K562 (cell line): Measurements from ENCODE around the gene LRRC74B. TPM values are rescaled to one million over a fixed set of nuclear protein-coding genes. Genes with fewer than 3 reads are reported as not detected.

Source experiments
- CBFA2T3 ChIP-seq: fragments of 450-650 bp; IDR thresholded peaks from 2 replicates; pipeline ENCODE4 v1.6.1; 2017
- CHD1 ChIP-seq: fragments of 200-600 bp; sonication (generic); IDR thresholded peaks from one replicate; pipeline ENCODE4 v1.6.1; 2012; ENCODE audit warnings: mild to moderate bottlenecking, moderate library complexity, low read length, inconsistent platforms
- CTBP1 ChIP-seq: fragments of 450-650 bp; IDR thresholded peaks from 2 replicates; pipeline ENCODE4 v1.6.1; 2016; ENCODE audit warnings: borderline replicate concordance
- FOXK2 ChIP-seq, 2 experiments: fragments of 450-650 bp; IDR thresholded peaks in 1 of 2; conservative IDR thresholded peaks in 1 of 2; 2 replicates each; pipeline ENCODE4 v1.6.1; 2016; ENCODE audit warnings: low read depth in 2 of 2, mild to moderate bottlenecking in 1 of 2
- GATAD2A ChIP-seq: fragments of 450-650 bp; IDR thresholded peaks from 2 replicates; pipeline ENCODE4 v1.6.1; 2017
- HMG20A ChIP-seq: fragments of 450-650 bp; formaldehyde crosslinking; conservative IDR thresholded peaks from 2 replicates; pipeline ENCODE4 v1.4.0; 2020; ENCODE audit warnings: mild to moderate bottlenecking, mixed read lengths
- HMGXB4 ChIP-seq: sonication (generic); formaldehyde crosslinking; IDR thresholded peaks from 2 replicates; pipeline ENCODE4 v1.8.1; 2023; ENCODE audit warnings: mild to moderate bottlenecking, missing genetic modification reagents
- JUND ChIP-seq, 2 experiments: IDR thresholded peaks; 2 replicates in 1 of 2; 3 replicates in 1 of 2; pipeline ENCODE4 v1.6.1; 2011; ENCODE audit warnings: borderline replicate concordance in 2 of 2, low read depth in 2 of 2, low read length in 2 of 2, improper control_type of control experiment in 1 of 2, missing biosample characterization in 1 of 2, missing genetic modification characterization in 1 of 2, missing genetic modification reagents in 1 of 2
- MYC ChIP-seq, 2 experiments: fragments of 250-450 bp in 1 of 2; sonication (Bioruptor Pico) in 1 of 2; IDR thresholded peaks; 2 replicates each; pipeline versions ENCODE4 v1.5.1 to v1.6.1; 2012 to 2021; ENCODE audit warnings: low read depth in 2 of 2, borderline replicate concordance in 1 of 2, improper control_type of control experiment in 1 of 2, low read length in 1 of 2, mild to moderate bottlenecking in 1 of 2, moderate library complexity in 1 of 2
- RCOR1 ChIP-seq, 2 experiments: IDR thresholded peaks; 2 replicates each; pipeline ENCODE4 v1.6.1; 2012; ENCODE audit warnings: low read depth in 2 of 2, low read length in 2 of 2, borderline replicate concordance in 1 of 2, improper control_type of control experiment in 1 of 2
- SMAD4 ChIP-seq: fragments of 250-450 bp; sonication (Bioruptor Pico); conservative IDR thresholded peaks from 2 replicates; pipeline ENCODE4 v1.8.0; 2021; ENCODE audit warnings: inconsistent platforms, mild to moderate bottlenecking, moderate library complexity
- UBTF ChIP-seq, 2 experiments: IDR thresholded peaks; 2 replicates each; pipeline ENCODE4 v1.6.1; 2012; ENCODE audit warnings: improper control_type of control experiment in 2 of 2, low read depth in 2 of 2, low read length in 2 of 2, borderline replicate concordance in 1 of 2
- ZNF449 ChIP-seq: fragments of 250-450 bp; sonication (Bioruptor Pico); IDR thresholded peaks from 2 replicates; pipeline ENCODE4 v1.8.0; 2022; ENCODE audit warnings: moderate library complexity, mild to moderate bottlenecking, inconsistent platforms
- ZNF695 ChIP-seq: fragments of 450-650 bp; formaldehyde crosslinking; IDR thresholded peaks from 2 replicates; pipeline ENCODE4 v1.4.0; 2020; ENCODE audit warnings: mild to moderate bottlenecking, moderate library complexity
- ZNF764 ChIP-seq: fragments of 250-450 bp; sonication (Bioruptor Pico); IDR thresholded peaks from 2 replicates; pipeline ENCODE4 v1.4.0; 2020; ENCODE audit warnings: low read depth, mild to moderate bottlenecking, moderate library complexity
- polyA plus RNA-seq, 8 experiments: library from polyadenylated mRNA; depleted of rRNA in 4 of 8; stranded (reverse) in 5 of 8; unstranded in 3 of 8; fragments of >200 nt; fragmentation: Nextera tagmentation in 2 of 8; fragmentation: Illumina TruSeq in 1 of 8; extraction: Ambion mirVana in 2 of 8; extraction: Trizol in 1 of 8; gene quantifications; 2 replicates each; pipeline versions ENCODE4 v1.2.1 to v1.2.3, GENCODE V29; 2011 to 2014; ENCODE audit warnings: inconsistent platforms in 1 of 8, missing spikeins in 1 of 8
- total RNA-seq, 7 experiments: library from RNA; depleted of rRNA in 6 of 7; stranded (reverse); fragments of >200 nt in 6 of 7; fragmentation: Illumina TruSeq in 2 of 7; extraction: Trizol in 2 of 7; gene quantifications; 2 replicates each; pipeline versions ENCODE4 v1.2.1 to v1.2.3, GENCODE V29; 2011 to 2021; ENCODE audit warnings: low replicate concordance in 1 of 7
- TF ChIP-seq, protein P1 (sequence below), 2 experiments: fragments of 450-650 bp; IDR thresholded peaks; 2 replicates each; pipeline ENCODE4 v1.6.1; 2016
- TF ChIP-seq, protein P2 (sequence below): fragments of 250-450 bp; sonication (Bioruptor Pico); IDR thresholded peaks from 2 replicates; pipeline ENCODE4 v1.5.0; 2021

The LRRC74B gene
- total and polyA plus RNA-seq, 9 of the 15 experiments (the other 6 are each of a cell fraction or from before 2014, with no cell fraction given), result not detected

- TF ChIP-seq, protein P1, sequence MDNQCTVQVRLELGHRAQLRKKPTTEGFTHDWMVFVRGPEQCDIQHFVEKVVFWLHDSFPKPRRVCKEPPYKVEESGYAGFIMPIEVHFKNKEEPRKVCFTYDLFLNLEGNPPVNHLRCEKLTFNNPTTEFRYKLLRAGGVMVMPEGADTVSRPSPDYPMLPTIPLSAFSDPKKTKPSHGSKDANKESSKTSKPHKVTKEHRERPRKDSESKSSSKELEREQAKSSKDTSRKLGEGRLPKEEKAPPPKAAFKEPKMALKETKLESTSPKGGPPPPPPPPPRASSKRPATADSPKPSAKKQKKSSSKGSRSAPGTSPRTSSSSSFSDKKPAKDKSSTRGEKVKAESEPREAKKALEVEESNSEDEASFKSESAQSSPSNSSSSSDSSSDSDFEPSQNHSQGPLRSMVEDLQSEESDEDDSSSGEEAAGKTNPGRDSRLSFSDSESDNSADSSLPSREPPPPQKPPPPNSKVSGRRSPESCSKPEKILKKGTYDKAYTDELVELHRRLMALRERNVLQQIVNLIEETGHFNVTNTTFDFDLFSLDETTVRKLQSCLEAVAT (IDR thresholded peaks at IDR 0.05), result no peak
- TF ChIP-seq GATAD2A, result no peak
- TF ChIP-seq ZNF695 (CRISPR knock-in tag), result no peak
- TF ChIP-seq HMG20A, result no peak
- TF ChIP-seq RCOR1 (IDR thresholded peaks at IDR 0.05; ENCODE audit: borderline replicate concordance in 1 of 2, low read depth in 2 of 2, low read length in 2 of 2), result peak in 1 of 2 experiments; percentile 66; a peak in 1 of 4 replicates
- TF ChIP-seq HMGXB4 (CRISPR knock-in tag), result no peak
- TF ChIP-seq MYC (IDR thresholded peaks at IDR 0.05; ENCODE audit: low read depth, low read length), result no peak
- 0 out of 2 replicates have a peak, but pooled peaks have one; percentile 32 for TF ChIP-seq MYC (CRISPR knock-in tag; IDR thresholded peaks at IDR 0.05; ENCODE audit: borderline replicate concordance, low read depth)
- no peak for TF ChIP-seq CHD1
- no peak for TF ChIP-seq JUND (IDR thresholded peaks at IDR 0.05; ENCODE audit: borderline replicate concordance, low read depth, low read length)
- TF ChIP-seq JUND (tag; IDR thresholded peaks at IDR 0.05; ENCODE audit: borderline replicate concordance, low read depth, low read length), result 0 out of 3 replicates have a peak, but pooled peaks have one; percentile 18
- TF ChIP-seq FOXK2 (conservative IDR thresholded peaks at IDR 0.05 in 1 of 2, IDR thresholded peaks at IDR 0.05 in 1 of 2; ENCODE audit: low read depth in 2 of 2), result no peak
- TF ChIP-seq CTBP1, result no peak
- peak in 1 of 2 experiments; percentile 28; a peak in 1 of 4 replicates for TF ChIP-seq UBTF (IDR thresholded peaks at IDR 0.05; ENCODE audit: borderline replicate concordance in 1 of 2, low read depth in 2 of 2, low read length in 2 of 2)
- TF ChIP-seq SMAD4 (CRISPR knock-in tag), result no peak
- TF ChIP-seq, protein P2, sequence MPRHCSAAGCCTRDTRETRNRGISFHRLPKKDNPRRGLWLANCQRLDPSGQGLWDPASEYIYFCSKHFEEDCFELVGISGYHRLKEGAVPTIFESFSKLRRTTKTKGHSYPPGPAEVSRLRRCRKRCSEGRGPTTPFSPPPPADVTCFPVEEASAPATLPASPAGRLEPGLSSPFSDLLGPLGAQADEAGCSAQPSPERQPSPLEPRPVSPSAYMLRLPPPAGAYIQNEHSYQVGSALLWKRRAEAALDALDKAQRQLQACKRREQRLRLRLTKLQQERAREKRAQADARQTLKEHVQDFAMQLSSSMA (CRISPR knock-in tag), result no peak; the same call in 1 of the 2 replicates
- no peak for TF ChIP-seq ZNF449 (CRISPR knock-in tag)
- TF ChIP-seq ZNF764 (CRISPR knock-in tag), result no peak
- TF ChIP-seq CBFA2T3, result no peak
These were observed 688 bp upstream of the LRRC74B start (continued) for GRCh38 chr22:21044931-21045584.
